HG03025 (cell line): ENCODE measurements around the gene ITLN1.

Source experiments
- ATAC-seq: cut with Tn5 transposase; IDR thresholded peaks from one replicate; pipeline ENCODE4 v1.9.1; 2021; ENCODE audit warnings: mild to moderate bottlenecking, moderate library complexity; ENCODE audit not compliant: unreplicated experiment, low FRiP score

ITLN1 gene

GRCh38 chr1:160827418-160827817 lies 57.6 kb downstream of the ITLN1 start:
- ATAC-seq, result no peak

- ATAC-seq, result no peak
These were observed 58.4 kb downstream of the ITLN1 start for GRCh38 chr1:160826546-160826945.
